SU-DHL-6 (cell line): ENCODE data around the gene PALM.

Experiments
- EZH2phosphoT487 ChIP-seq: fragments of 200-600 bp; sonication (generic), shearing (Covaris generic); conservative IDR thresholded peaks from 2 replicates; pipeline ENCODE4 v1.6.1; 2018; ENCODE audit warnings: mild to moderate bottlenecking, antibody characterized with exemption, low read length, moderate library complexity, mixed read lengths
- TF ChIP-seq, protein P1 (sequence below): fragments of 200-600 bp; sonication (generic); IDR thresholded peaks from one replicate; pipeline ENCODE4 v1.5.1; 2017; ENCODE audit warnings: antibody characterized with exemption, mild to moderate bottlenecking, low read length, moderate library complexity; ENCODE audit not compliant: insufficient read depth, poor library complexity, severe bottlenecking

DNA sequence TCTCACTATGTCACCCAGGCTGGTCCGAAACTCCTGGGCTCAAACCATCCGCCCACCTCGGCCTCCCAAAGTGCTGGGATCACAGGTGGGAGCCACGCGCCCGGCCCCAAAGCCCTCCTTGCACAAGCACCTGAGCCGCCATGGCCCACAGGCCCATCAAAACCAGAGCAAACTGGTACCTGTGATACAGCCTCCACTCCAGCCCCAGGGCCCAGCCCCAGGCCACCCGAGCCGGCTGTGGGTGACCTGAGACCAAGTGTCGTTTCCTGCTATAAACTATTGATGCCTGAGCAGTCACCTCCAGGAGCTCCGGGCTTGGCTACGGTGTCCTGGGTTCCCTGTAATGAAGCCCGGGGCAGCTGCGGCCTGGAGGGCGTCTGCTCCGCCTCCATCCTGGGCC is 78.8 kb downstream of the PALM start:
- TF ChIP-seq, protein P1, sequence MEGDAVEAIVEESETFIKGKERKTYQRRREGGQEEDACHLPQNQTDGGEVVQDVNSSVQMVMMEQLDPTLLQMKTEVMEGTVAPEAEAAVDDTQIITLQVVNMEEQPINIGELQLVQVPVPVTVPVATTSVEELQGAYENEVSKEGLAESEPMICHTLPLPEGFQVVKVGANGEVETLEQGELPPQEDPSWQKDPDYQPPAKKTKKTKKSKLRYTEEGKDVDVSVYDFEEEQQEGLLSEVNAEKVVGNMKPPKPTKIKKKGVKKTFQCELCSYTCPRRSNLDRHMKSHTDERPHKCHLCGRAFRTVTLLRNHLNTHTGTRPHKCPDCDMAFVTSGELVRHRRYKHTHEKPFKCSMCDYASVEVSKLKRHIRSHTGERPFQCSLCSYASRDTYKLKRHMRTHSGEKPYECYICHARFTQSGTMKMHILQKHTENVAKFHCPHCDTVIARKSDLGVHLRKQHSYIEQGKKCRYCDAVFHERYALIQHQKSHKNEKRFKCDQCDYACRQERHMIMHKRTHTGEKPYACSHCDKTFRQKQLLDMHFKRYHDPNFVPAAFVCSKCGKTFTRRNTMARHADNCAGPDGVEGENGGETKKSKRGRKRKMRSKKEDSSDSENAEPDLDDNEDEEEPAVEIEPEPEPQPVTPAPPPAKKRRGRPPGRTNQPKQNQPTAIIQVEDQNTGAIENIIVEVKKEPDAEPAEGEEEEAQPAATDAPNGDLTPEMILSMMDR: no peak
- no peak for TF ChIP-seq EZH2phosphoT487
